ENCODE data around the gene ZNF544.
"Not testable (repeated sequence)": the region's sequence is repeated elsewhere in the genome, so short reads cannot be mapped to it uniquely, and the experiment has no call there.

The ZNF544 gene

DNA sequence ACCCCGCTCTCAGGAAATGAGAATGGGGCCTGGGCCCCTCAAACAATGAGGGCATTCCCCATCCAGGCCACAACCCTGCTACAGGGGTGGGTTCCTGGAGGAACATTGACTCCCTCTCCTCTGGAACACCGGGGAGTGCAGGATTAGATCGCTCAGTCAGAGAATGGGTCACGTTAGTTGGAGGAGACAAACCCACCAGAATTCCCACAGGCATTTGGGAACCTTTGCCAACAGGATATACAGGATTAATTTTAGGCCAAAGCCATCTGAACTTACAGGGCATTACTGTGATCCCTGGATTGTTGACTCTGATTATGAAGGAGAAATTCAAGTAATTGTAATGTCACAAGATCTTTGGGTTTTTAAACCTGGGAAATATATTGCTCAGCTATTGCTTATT is 79.0 kb downstream of the ZNF544 start:
- ATAC-seq: no peak
- peaks cover 42% of the 10 kb centered on the region for H3K4me1 Mint-ChIP-seq

DNA sequence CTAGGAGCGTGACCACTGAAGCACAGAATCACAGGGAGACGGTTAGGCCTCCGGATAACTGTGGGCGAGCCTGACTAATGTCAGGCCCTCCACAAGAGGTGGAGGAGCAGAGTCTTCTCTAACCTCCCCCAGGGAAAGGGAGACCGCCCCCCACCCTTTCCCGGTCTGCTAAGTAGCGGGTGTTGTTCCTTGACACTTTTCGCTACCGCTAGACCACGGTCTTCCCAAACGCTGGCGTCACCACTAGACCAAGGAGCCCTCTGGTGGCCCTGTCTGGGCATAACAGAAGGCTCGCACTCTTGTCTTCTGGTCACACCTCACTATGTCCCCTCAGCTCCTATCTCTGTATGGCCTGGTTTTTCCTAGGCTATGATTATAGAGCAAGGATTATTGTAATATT is 82.0 kb downstream of the ZNF544 start:
- not testable (repeated sequence) for ATAC-seq, H3K9me3 Mint-ChIP-seq, H3K4me3 Mint-ChIP-seq, H3K27me3 Mint-ChIP-seq, H3K27ac Mint-ChIP-seq
- Mint-ChIP-seq H3K36me3 (peaks cover 83% of the 10 kb centered on the region), H3K4me1 (peaks cover 42% of the 10 kb centered on the region)

More for the DNA sequence above, 79.0 kb downstream of the ZNF544 start:
- Mint-ChIP-seq H3K9me3 (no peaks in the 10 kb centered on the region), H3K27me3 (no peaks in the 10 kb centered on the region), H3K4me3 (no peak overlapping the region), H3K36me3 (peaks cover 61% of the 10 kb centered on the region), H3K27ac (no peak overlapping the region)

DNA sequence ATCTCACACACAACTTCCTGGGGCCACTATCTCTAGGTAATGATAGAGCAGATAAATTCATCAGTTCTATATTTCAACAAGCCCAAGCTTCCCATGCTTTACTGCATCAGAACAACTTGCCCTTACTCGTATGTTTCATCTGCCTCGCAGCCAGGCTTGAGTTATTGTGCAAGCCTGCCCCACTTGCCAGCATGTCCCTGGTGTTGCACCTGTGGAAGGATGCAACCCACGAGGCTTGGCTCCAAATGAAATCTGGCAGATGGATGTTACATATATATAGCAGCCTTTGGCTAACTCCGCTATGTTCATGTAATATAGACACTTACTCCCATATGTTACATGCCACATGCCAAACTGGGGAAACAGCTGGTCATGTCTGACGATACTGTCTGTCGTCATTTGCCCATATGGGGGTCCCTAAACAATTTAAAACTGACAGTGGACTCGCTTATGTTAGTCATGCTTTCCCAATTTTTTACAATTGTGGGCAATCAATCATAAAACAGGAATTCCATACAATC is 82.7 kb downstream of the ZNF544 start:
- no peak for ATAC-seq
- H3K9me3 Mint-ChIP-seq: peaks cover 2% of the 10 kb centered on the region
- no peak overlapping the region for H3K4me3 Mint-ChIP-seq
- no peaks in the 10 kb centered on the region for H3K27me3 Mint-ChIP-seq
- H3K27ac Mint-ChIP-seq: no peak overlapping the region
- H3K36me3 Mint-ChIP-seq: peaks cover 80% of the 10 kb centered on the region
- H3K4me1 Mint-ChIP-seq: peaks cover 36% of the 10 kb centered on the region
